GM23248 (cell line): ENCODE results near the gene CD68. TPM values are rescaled to one million over a fixed set of nuclear protein-coding genes. Genes with fewer than 3 reads are reported as not detected.
A peak's percentile ranks its signal among the peaks of the same experiment; 100 is the strongest.

Experiments
- DNase-seq: peaks from one replicate; pipeline ENCODE4 v3.0.0-alpha.2; 2015
- H2AFZ ChIP-seq: fragments of 200-600 bp; sonication (generic); 2 replicates; pipeline ENCODE4 v1.6.1; 2016; ENCODE audit warnings: antibody characterized with exemption
- H3F3A ChIP-seq: fragments of 200-600 bp; sonication (generic); 2 replicates; pipeline ENCODE4 v1.6.1; 2016; ENCODE audit warnings: mild to moderate bottlenecking, antibody characterized with exemption, mixed run types; ENCODE audit not compliant: insufficient read depth
- H3K27ac ChIP-seq: fragments of 200-600 bp; sonication (generic); 2 replicates; pipeline ENCODE4 v1.5.1; 2016; ENCODE audit warnings: mild to moderate bottlenecking
- H3K27me3 ChIP-seq: fragments of 200-600 bp; sonication (generic); replicated peaks from 2 replicates; pipeline ENCODE4 v1.6.1; 2016; ENCODE audit warnings: mild to moderate bottlenecking; ENCODE audit not compliant: insufficient read depth
- H3K36me3 ChIP-seq: fragments of 200-600 bp; sonication (generic); 2 replicates; pipeline ENCODE4 v1.6.1; 2016; ENCODE audit warnings: low read depth, mild to moderate bottlenecking
- H3K4me1 ChIP-seq: fragments of 200-600 bp; sonication (generic); 2 replicates; pipeline ENCODE4 v1.6.1; 2016; ENCODE audit warnings: mild to moderate bottlenecking; ENCODE audit not compliant: insufficient read depth
- H3K4me2 ChIP-seq: fragments of 200-600 bp; sonication (generic); one replicate; pipeline ENCODE4 v1.6.1; 2016; ENCODE audit warnings: mild to moderate bottlenecking; ENCODE audit not compliant: unreplicated experiment
- H3K4me3 ChIP-seq: fragments of 200-600 bp; sonication (generic); 2 replicates; pipeline ENCODE4 v1.5.1; 2016; ENCODE audit warnings: mild to moderate bottlenecking
- H3K79me2 ChIP-seq: fragments of 200-600 bp; sonication (generic); 2 replicates; pipeline ENCODE4 v1.6.1; 2016; ENCODE audit warnings: mild to moderate bottlenecking; ENCODE audit not compliant: insufficient read depth
- H3K9ac ChIP-seq: fragments of 200-600 bp; sonication (generic); 2 replicates; pipeline ENCODE4 v1.6.1; 2016; ENCODE audit warnings: mild to moderate bottlenecking
- H3K9me2 ChIP-seq: fragments of 200-600 bp; sonication (generic); 2 replicates; pipeline ENCODE4 v1.6.1; 2016; ENCODE audit warnings: mixed run types, mild to moderate bottlenecking, moderate library complexity; ENCODE audit not compliant: insufficient read depth
- H3K9me3 ChIP-seq: fragments of 200-600 bp; sonication (generic); one replicate; pipeline ENCODE4 v1.6.1; 2017; ENCODE audit warnings: low read depth
- H4K20me1 ChIP-seq: fragments of 200-600 bp; sonication (generic); 2 replicates; pipeline ENCODE4 v1.6.0; 2016; ENCODE audit not compliant: insufficient read depth
- EZH2 ChIP-seq: fragments of 200-600 bp; sonication (generic); IDR thresholded peaks from 2 replicates; pipeline ENCODE4 v1.6.1; 2018; ENCODE audit warnings: antibody characterized with exemption, mild to moderate bottlenecking; ENCODE audit not compliant: insufficient read depth, poor library complexity, severe bottlenecking
- EZH2phosphoT487 ChIP-seq: fragments of 200-600 bp; sonication (generic); IDR thresholded peaks from 2 replicates; pipeline ENCODE4 v1.6.1; 2018; ENCODE audit warnings: antibody characterized with exemption, moderate library complexity, mild to moderate bottlenecking, low read depth; ENCODE audit not compliant: insufficient read depth
- WGBS, 2 experiments: methylation state at CpG; one replicate each; pipeline ENCODE4 v1.1.6; 2015 to 2017; ENCODE audit warnings: low lambda C conversion rate in 2 of 2, low coverage in 1 of 2; ENCODE audit errors: missing lambda C conversion rate in 2 of 2; 5-methylcytosine and 5-hydroxymethylcytosine counted together
- in situ Hi-C: fragments of 300-500 bp; cut with MboI; formaldehyde crosslinking; loops from 2 replicates; pipeline ENCODE4 v1.15.0; 2020
- polyA plus RNA-seq: library from polyadenylated mRNA; unstranded; fragments of >200 nt; fragmentation: Nextera tagmentation; extraction: Ambion mirVana; gene quantifications from 2 replicates; pipeline ENCODE4 v1.2.1, GENCODE V29; 2016
- small RNA-seq: library from RNA; depleted of rRNA; stranded (forward); fragments of <200 nt; gene quantifications from one replicate; pipeline ENCODE3, GENCODE V24; 2014; ENCODE audit warnings: low read depth, low replicate concordance
- total RNA-seq: library from RNA; depleted of rRNA; stranded (reverse); fragments of >200 nt; shearing (Covaris generic); gene quantifications from 2 replicates; pipeline ENCODE4 v1.2.3, GENCODE V29; 2014; rRNA removed

Gene CD68
- total and polyA plus RNA-seq, 2 experiments from 2014 or later = 55.0 to 84.5 TPM

DNA sequence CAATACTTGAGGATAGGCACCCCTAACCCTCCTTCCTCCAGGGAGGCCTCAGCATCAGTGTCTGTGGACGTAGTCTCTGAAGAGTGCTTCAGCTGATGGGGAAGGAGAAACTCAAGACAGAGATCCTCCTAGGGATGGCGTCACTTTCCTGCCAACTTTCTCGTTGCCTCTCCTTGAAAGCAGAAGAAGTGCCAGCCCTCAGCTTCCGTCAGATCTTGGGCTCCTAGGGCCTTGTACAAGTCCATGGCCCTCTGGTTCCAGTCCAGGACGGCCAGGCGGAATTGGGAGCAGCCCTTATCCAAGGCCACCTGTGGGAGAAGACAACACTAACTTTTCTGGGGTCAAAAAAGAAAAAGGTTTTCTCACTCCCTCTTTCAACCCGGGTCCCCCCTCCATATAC, 46.9 kb downstream of the CD68 start:
- Histone ChIP-seq H2AFZ (no peak overlapping the region), H3K36me3 (no peaks in the 10 kb centered on the region), H3K9ac (no peak overlapping the region), H3K4me3 (no peak overlapping the region), H3K9me3 (no peaks in the 10 kb centered on the region), H3K9me2 (no peaks in the 10 kb centered on the region), H4K20me1 (no peaks in the 10 kb centered on the region), H3K79me2 (peaks cover 12% of the 10 kb centered on the region), H3K27ac (no peak overlapping the region), H3K27me3 (no peaks in the 10 kb centered on the region), H3F3A (no peaks in the 10 kb centered on the region), H3K4me2 (peak overlapping the region; percentile 90), H3K4me1 (no peaks in the 10 kb centered on the region)
- no peak for DNase-seq
- TF ChIP-seq EZH2phosphoT487 = no peak
- no peak for TF ChIP-seq EZH2
- in situ Hi-C loops = no loop called here
- WGBS, 2 experiments = 83 to 90% methylated on average over 7 of the region's 7 CpGs

DNA sequence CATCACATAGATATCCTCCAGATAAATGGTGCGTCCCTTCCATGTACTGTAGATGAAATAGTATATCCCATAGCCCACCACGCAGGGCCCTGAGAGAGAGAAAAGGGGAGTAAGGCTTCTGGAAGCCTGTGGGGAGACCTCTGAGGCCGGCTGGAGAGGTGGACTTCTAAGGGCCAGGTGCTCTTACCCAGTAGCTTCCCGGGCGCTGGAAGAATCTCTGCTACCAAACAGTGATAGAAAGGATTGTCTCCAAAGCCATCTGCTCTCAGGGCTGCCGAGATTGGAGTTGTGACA, 47.5 kb downstream of the CD68 start:
- Histone ChIP-seq H3K9ac (peak overlapping the region; percentile 99), H3K36me3 (no peaks in the 10 kb centered on the region), H3K79me2 (peaks cover 12% of the 10 kb centered on the region), H3K27me3 (no peaks in the 10 kb centered on the region), H2AFZ (peak overlapping the region; percentile 89), H3K4me3 (peak overlapping the region; percentile 99), H3K9me3 (no peaks in the 10 kb centered on the region), H3K4me2 (peak overlapping the region; percentile 90), H3K9me2 (no peaks in the 10 kb centered on the region), H3K4me1 (no peaks in the 10 kb centered on the region), H3F3A (no peaks in the 10 kb centered on the region), H3K27ac (peak overlapping the region; percentile 88; the same call in 1 of the 2 replicates), H4K20me1 (no peaks in the 10 kb centered on the region)
- no peak for TF ChIP-seq EZH2
- in situ Hi-C loops = no loop called here
- WGBS, 2 experiments = 20 to 21% methylated on average over 6 of the region's 6 CpGs
- DNase-seq = peak; percentile 50

- peak within 1 kb of the TSS; percentile 89 for H2AFZ ChIP-seq
- peak within 1 kb of the TSS; percentile 88 for H3K27ac ChIP-seq
- TF ChIP-seq EZH2phosphoT487 = no peak
- no peaks in the 10 kb centered on the region for H3K36me3 ChIP-seq
- no peaks in the 10 kb centered on the region for H3K9me2 ChIP-seq
- WGBS, 2 experiments = 2 to 3% methylated on average over 41 to 52 of the region's 54 CpGs
- no peaks in the 10 kb centered on the region for H3K27me3 ChIP-seq
- H3K4me2 ChIP-seq = peak within 1 kb of the TSS; percentile 90
- peak within 1 kb of the TSS; percentile 99 for H3K4me3 ChIP-seq
- no peaks in the 10 kb centered on the region for H3F3A ChIP-seq
- no peaks in the 10 kb centered on the region for H3K4me1 ChIP-seq
- DNase-seq = peak; percentile 96
- no peaks in the 10 kb centered on the region for H4K20me1 ChIP-seq
- H3K9ac ChIP-seq = peak within 1 kb of the TSS; percentile 99
- no peaks in the 10 kb centered on the region for H3K9me3 ChIP-seq
- in situ Hi-C loops = no loop called here
- peaks cover 12% of the 10 kb centered on the region for H3K79me2 ChIP-seq
These were observed 48.0 kb downstream of the CD68 start, which contains the start of gene SAT2 for GRCh38 chr17:7627250-7628121. TSS of gene SAT2 (minus strand) at chr17:7627821. CDS start at chr17:7627635, 186 bp downstream.

GRCh38 chr17:7629939-7630571, 50.6 kb downstream of the CD68 start, which contains the start of gene SHBG:
TSS of gene SHBG (plus strand) at chr17:7630135. CDS start at chr17:7630173, 38 bp downstream.
- Histone ChIP-seq H4K20me1 (no peaks in the 10 kb centered on the region), H3F3A (no peaks in the 10 kb centered on the region), H3K27ac (no peak within 1 kb of the TSS), H3K4me1 (no peaks in the 10 kb centered on the region), H3K9ac (no peak within 1 kb of the TSS), H3K9me3 (no peaks in the 10 kb centered on the region), H3K27me3 (no peaks in the 10 kb centered on the region), H3K79me2 (peaks cover 12% of the 10 kb centered on the region), H3K4me2 (no peak within 1 kb of the TSS), H3K4me3 (no peak within 1 kb of the TSS), H2AFZ (no peak within 1 kb of the TSS), H3K36me3 (no peaks in the 10 kb centered on the region), H3K9me2 (no peaks in the 10 kb centered on the region)
- 74 to 82% methylated on average over 11 to 13 of the region's 13 CpGs for WGBS, 2 experiments
- no peak for DNase-seq
- TF ChIP-seq EZH2phosphoT487 (no peak), EZH2 (no peak)
- in situ Hi-C loops = loop anchor here (10.0 kb wide), 1 partner anchor 155 kb away; no protein-coding TSS in a partner anchor

Small RNA genes within 50 kb of the gene (small RNA-seq; reads per million reads assigned to genes)
- gene CD68 = not detected
- gene RF00019 = not detected
- gene SNORA48 = not detected
- gene SNORD10 = not detected

Other genes with a start within 250 kb of the CD68 start
- 0.89 and 4.4 TPM in 2 replicates for gene ACAP1, start 243.1 kb upstream of the CD68 start, total RNA-seq
- 15.6 and 15.7 TPM in 2 replicates for gene ACAP1, start 243.1 kb upstream of the CD68 start, polyA plus RNA-seq
- gene KCTD11, start 227.5 kb upstream of the CD68 start, total RNA-seq = 24.9 and 27.2 TPM in 2 replicates
- gene KCTD11, start 227.5 kb upstream of the CD68 start, polyA plus RNA-seq = 15.5 and 16.2 TPM in 2 replicates
- gene TMEM95, start 224.5 kb upstream of the CD68 start, total RNA-seq = not detected in 2 replicates
- not detected in 2 replicates for gene TMEM95, start 224.5 kb upstream of the CD68 start, polyA plus RNA-seq
- 0.43 and 2.7 TPM in 2 replicates for gene TNK1, start 198.5 kb upstream of the CD68 start, total RNA-seq
- gene TNK1, start 198.5 kb upstream of the CD68 start, polyA plus RNA-seq = 1.1 and 1.2 TPM in 2 replicates
- gene PLSCR3, start 185.1 kb upstream of the CD68 start, total RNA-seq = 72.8 and 73.9 TPM in 2 replicates
- 136 and 153 TPM in 2 replicates for gene PLSCR3, start 185.1 kb upstream of the CD68 start, polyA plus RNA-seq
- gene TMEM256, start 175.5 kb upstream of the CD68 start, total RNA-seq = 18.0 and 59.3 TPM in 2 replicates
- gene TMEM256, start 175.5 kb upstream of the CD68 start, polyA plus RNA-seq = 40.1 and 44.2 TPM in 2 replicates
- 8.0 and 9.5 TPM in 2 replicates for gene NLGN2, start 171.8 kb upstream of the CD68 start, total RNA-seq
- 3.3 and 3.5 TPM in 2 replicates for gene NLGN2, start 171.8 kb upstream of the CD68 start, polyA plus RNA-seq
- gene SPEM1, start 159.3 kb upstream of the CD68 start, total RNA-seq = not detected in 2 replicates
- not detected in 2 replicates for gene SPEM1, start 159.3 kb upstream of the CD68 start, polyA plus RNA-seq
- not detected in 2 replicates for gene SPEM2, start 154.0 kb upstream of the CD68 start, total RNA-seq
- gene SPEM2, start 154.0 kb upstream of the CD68 start, polyA plus RNA-seq = not detected in 2 replicates
- not detected in 2 replicates for gene SPEM3, start 150.8 kb upstream of the CD68 start, total RNA-seq
- not detected in 2 replicates for gene SPEM3, start 150.8 kb upstream of the CD68 start, polyA plus RNA-seq
- 3.2 and 7.7 TPM in 2 replicates for gene TMEM102, start 144.2 kb upstream of the CD68 start, total RNA-seq
- 3.4 and 4.3 TPM in 2 replicates for gene TMEM102, start 144.2 kb upstream of the CD68 start, polyA plus RNA-seq
- gene FGF11, start 140.1 kb upstream of the CD68 start, total RNA-seq = not detected in 2 replicates
- 0.22 and 0.36 TPM in 2 replicates for gene FGF11, start 140.1 kb upstream of the CD68 start, polyA plus RNA-seq
- 3.9 and 4.9 TPM in 2 replicates for gene CHRNB1, start 134.6 kb upstream of the CD68 start, total RNA-seq
- 3.5 and 4.2 TPM in 2 replicates for gene CHRNB1, start 134.6 kb upstream of the CD68 start, polyA plus RNA-seq
- 32.9 and 35.9 TPM in 2 replicates for gene ZBTB4, start 100.0 kb upstream of the CD68 start, total RNA-seq
- gene ZBTB4, start 100.0 kb upstream of the CD68 start, polyA plus RNA-seq = 17.7 and 18.2 TPM in 2 replicates
- gene SLC35G6, start 98.2 kb upstream of the CD68 start, total RNA-seq = not detected in 2 replicates
- gene SLC35G6, start 98.2 kb upstream of the CD68 start, polyA plus RNA-seq = 0.14 TPM in 1 of 2 replicates, not detected in the other
- 45.9 and 46.2 TPM in 2 replicates for gene POLR2A, start 95.3 kb upstream of the CD68 start, total RNA-seq
- 74.1 and 75.7 TPM in 2 replicates for gene POLR2A, start 95.3 kb upstream of the CD68 start, polyA plus RNA-seq
- gene TNFSF12, start 30.6 kb upstream of the CD68 start, total RNA-seq = 21.9 and 34.3 TPM in 2 replicates
- gene TNFSF12, start 30.6 kb upstream of the CD68 start, polyA plus RNA-seq = 14.0 and 18.7 TPM in 2 replicates
- gene TNFSF13, start 20.9 kb upstream of the CD68 start, total RNA-seq = 1.5 TPM in 1 of 2 replicates, not detected in the other
- gene TNFSF13, start 20.9 kb upstream of the CD68 start, polyA plus RNA-seq = 1.4 and 2.0 TPM in 2 replicates
- gene SENP3, start 17.7 kb upstream of the CD68 start, total RNA-seq = 82.5 and 111 TPM in 2 replicates
- gene SENP3, start 17.7 kb upstream of the CD68 start, polyA plus RNA-seq = 1.3 and 1.9 TPM in 2 replicates
- 127 and 195 TPM in 2 replicates for gene MPDU1, start 4.2 kb downstream of the CD68 start, total RNA-seq
- 63.2 and 65.9 TPM in 2 replicates for gene MPDU1, start 4.2 kb downstream of the CD68 start, polyA plus RNA-seq
- 3.9 TPM in 1 of 2 replicates, not detected in the other for gene SOX15, start 10.5 kb downstream of the CD68 start, total RNA-seq
- gene SOX15, start 10.5 kb downstream of the CD68 start, polyA plus RNA-seq = 0.71 and 1.1 TPM in 2 replicates
- gene FXR2, start 35.3 kb downstream of the CD68 start, total RNA-seq = 44.5 and 57.1 TPM in 2 replicates
- gene FXR2, start 35.3 kb downstream of the CD68 start, polyA plus RNA-seq = 10.9 and 13.5 TPM in 2 replicates
- 21.5 and 31.8 TPM in 2 replicates for gene SAT2, start 48.2 kb downstream of the CD68 start, total RNA-seq
- 41.4 and 43.5 TPM in 2 replicates for gene SAT2, start 48.2 kb downstream of the CD68 start, polyA plus RNA-seq
- 6.1 TPM in 1 of 2 replicates, not detected in the other for gene SHBG, start 50.5 kb downstream of the CD68 start, total RNA-seq
- 0.96 and 1.0 TPM in 2 replicates for gene SHBG, start 50.5 kb downstream of the CD68 start, polyA plus RNA-seq
- gene ATP1B2, start 71.3 kb downstream of the CD68 start, total RNA-seq = not detected in 2 replicates
- gene ATP1B2, start 71.3 kb downstream of the CD68 start, polyA plus RNA-seq = 0.24 TPM in 1 of 2 replicates, not detected in the other
- gene TP53, start 107.9 kb downstream of the CD68 start, total RNA-seq = 26.2 and 42.7 TPM in 2 replicates
- gene TP53, start 107.9 kb downstream of the CD68 start, polyA plus RNA-seq = 29.8 and 30.8 TPM in 2 replicates
- 1.6 and 5.9 TPM in 2 replicates for gene WRAP53, start 108.8 kb downstream of the CD68 start, total RNA-seq
- gene WRAP53, start 108.8 kb downstream of the CD68 start, polyA plus RNA-seq = 11.8 and 13.1 TPM in 2 replicates
- gene EFNB3, start 125.6 kb downstream of the CD68 start, total RNA-seq = 1.8 and 3.0 TPM in 2 replicates
- 0.96 and 0.99 TPM in 2 replicates for gene EFNB3, start 125.6 kb downstream of the CD68 start, polyA plus RNA-seq
- not detected in 2 replicates for gene DNAH2, start 138.1 kb downstream of the CD68 start, total RNA-seq
- not detected in 2 replicates for gene DNAH2, start 138.1 kb downstream of the CD68 start, polyA plus RNA-seq